GM18861 (cell line): Measurements from ENCODE around the gene NHERF1.

Experiments used
- ATAC-seq: cut with Tn5 transposase; IDR thresholded peaks from one replicate; pipeline ENCODE4 v1.9.1; 2021; ENCODE audit not compliant: unreplicated experiment

Gene NHERF1

DNA sequence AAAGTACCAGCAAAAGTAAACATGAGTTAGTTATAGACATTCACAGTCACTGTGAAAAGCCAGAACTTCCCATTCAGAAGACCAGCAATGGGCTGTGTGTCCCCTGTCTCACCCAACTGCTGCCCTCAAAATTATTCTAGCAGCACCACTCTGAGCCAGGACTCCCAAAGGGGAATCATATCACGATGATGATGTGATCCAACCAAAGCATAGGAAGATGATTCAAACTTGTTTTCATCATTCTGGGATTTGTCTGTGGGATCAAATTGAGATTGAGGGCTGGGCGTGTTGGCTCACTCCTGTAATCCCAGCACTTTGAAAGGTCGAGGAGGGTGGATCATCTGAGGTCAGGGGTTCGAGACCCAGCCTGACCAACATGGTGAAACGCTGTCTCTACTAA lies 34.1 kb downstream of the NHERF1 start:
- ATAC-seq: no peak

DNA sequence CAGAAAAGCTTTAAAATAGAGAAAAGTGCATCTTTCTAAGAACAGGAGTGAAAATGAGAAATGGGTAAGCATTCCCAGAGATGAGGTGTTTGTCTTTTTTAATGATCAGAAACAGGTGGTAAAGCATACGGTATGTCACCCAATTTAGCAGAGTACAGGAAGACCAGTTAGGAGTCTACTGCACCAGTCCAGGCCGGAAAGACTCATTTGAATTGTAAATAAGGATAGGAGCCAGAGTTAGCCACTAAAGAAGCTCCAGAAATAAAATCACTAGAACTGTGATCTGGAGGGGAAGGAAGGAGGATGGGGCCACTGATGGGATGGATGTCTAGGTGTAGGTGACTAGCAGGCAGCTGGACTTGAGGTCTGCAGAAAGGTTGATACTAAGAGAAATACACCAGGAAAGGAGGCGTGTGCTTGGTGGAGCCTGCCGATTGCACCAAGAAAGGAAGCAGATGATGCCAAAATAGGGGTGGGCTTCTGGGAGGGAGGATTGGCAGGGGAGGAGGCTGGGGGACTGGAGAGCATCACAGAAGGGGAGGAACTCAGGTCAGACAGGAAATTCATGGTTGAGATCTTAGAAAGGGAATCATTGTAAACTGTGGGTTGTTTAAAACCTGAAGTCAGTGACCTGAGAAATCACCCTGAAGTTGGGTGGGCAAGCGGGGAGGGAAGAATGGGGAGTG lies 35.8 kb downstream of the NHERF1 start:
- ATAC-seq: no peak

GRCh38 chr17:74785096-74785980 lies 36.9 kb downstream of the NHERF1 start:
- no peak for ATAC-seq

DNA sequence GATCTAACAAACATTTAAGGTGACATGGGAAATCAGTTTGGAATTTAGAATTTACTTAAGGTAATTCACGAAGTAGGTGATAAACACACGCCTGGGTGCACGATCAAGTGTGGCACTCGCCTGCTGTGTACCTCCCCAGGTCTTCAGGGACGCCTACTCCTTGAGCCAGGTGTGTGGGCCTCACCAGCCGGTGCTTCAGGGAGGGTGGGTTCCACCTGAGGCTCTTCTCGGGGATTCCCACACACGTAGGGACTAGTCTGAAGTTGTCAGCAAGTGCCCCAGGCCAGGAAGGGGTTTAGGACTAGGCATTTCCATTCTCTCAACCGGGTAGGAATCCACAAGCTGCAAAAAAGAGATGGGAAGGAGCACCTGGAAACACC lies 37.5 kb downstream of the NHERF1 start:
- ATAC-seq: no peak

GRCh38 chr17:74786431-74787055 lies 38.1 kb downstream of the NHERF1 start:
- no peak for ATAC-seq

DNA sequence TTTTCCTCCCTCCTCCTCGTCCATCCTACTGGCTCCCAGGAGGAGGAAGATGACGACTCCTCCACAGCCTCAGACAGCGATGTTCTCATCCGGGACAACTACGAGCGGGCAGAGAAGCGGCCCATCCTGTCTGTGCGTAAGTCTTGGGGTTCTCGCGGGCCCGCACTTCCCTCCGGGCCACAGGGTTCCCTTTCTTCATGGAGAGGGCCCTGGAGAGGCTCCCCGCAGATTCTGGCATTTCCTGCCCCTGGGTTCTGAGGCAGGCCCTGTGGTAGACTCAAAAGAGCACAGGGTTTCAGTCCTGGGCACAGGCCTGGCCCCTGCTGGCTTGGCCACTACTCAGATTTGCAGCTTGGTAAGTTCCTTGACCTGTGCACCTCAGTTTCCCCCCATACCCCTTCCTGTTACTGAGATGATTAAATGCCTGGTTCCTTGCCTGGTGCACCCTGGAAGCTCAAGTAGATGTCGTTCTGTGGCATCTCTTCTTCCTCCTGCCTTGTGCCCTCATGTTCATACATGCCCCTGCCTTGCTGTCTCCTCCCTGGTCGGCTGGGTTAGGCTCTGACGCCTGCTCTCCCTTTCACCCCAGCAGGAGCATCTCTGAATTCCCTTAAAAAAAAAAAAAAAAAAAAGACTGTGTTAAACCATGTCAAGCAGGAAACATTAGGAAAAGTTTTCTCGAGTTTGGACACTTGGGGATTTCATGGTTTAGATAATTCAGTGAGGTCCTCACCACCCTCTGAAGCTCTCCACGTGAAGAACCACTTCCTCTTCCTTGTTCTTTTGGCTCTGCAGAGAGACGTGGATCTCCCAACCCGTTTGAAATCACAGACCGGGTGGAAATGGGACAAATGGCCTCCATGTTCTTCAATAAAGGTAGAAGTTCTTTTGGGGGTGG lies 42.0 kb downstream of the NHERF1 start:
- ATAC-seq: no peak

DNA sequence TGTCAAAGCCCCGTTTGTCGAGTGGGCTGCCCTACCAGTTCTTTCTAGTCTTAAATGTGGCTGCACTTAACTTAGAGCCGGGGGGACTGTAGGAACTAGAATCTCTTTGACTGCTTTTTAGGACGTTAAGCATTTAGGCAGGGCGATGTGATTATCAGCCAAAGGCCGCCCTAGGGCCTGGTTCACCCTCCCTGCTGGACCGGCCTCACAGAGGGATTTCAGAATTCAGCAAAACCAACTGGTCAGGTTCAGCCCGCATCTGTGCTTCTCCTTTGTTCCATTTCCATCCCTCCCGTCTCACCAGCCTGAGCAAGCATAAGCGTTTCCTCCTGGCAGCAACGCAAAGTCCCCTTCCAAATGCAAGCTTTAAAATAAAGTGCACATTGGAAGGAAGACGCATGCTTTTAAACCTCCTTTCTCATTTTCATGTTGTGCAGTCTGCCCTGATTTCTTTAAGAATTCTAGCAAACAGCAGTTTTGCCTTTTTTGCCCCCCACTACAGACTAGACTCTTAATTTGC lies 44.2 kb downstream of the NHERF1 start:
- ATAC-seq: no peak

DNA sequence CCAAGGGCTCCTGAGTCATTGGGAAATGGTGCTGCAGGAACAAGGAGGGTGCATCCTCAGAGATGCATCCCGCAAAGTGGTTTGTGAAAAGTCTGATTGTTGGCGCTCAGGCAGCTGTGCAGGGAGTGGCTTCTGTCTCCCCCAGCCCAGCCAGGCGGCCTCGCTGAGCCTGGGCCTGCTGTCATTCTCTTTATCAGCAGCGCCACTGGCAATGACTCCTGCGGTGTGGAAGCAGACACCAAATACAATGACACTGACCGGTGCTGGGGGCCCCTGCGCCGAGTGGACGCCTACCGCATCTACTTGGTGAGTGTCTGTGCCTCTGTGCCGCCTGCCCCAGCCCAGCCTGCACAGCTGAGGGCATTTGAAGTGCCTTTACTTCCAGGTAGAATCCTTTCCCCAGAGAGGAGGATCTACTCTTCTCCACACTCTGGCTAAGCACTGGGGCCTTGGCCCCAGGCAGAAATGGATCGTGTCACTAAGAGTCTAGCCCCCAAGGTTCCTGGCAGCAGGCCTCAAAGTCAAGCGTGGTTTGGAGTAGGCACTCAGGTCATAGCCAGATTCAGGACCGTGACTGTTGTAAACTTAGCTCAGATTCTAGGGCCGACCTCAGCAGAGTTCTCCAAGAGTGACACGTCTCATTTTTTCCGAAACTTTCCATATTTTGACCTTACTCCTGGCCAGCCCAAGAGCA lies 47.0 kb downstream of the NHERF1 start:
- no peak for ATAC-seq

DNA sequence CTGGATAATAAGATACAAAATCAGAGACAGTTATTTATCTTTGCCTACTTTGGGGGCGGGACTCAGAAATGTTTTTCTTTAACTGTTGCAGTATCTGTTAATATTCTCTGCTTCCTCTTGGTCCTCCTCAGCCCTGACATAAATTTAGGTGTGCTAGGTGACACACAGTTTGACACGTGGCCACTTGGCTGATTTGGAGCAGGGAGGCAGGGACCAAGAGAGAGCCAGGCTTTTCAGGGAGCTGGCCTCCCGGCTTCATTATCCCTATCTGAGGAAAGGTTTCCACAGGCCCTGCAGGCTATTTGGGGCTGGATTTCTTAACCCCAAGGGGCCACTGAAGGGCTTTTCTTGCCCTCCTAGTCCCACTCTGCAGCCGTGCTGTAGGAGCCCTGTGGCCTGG lies 47.8 kb downstream of the NHERF1 start:
- no peak for ATAC-seq

GRCh38 chr17:74796866-74797265 lies 48.4 kb downstream of the NHERF1 start:
- ATAC-seq: no peak

- no peak for ATAC-seq
Measured at GRCh38 chr17:74797824-74798223, 49.4 kb downstream of the NHERF1 start.

DNA sequence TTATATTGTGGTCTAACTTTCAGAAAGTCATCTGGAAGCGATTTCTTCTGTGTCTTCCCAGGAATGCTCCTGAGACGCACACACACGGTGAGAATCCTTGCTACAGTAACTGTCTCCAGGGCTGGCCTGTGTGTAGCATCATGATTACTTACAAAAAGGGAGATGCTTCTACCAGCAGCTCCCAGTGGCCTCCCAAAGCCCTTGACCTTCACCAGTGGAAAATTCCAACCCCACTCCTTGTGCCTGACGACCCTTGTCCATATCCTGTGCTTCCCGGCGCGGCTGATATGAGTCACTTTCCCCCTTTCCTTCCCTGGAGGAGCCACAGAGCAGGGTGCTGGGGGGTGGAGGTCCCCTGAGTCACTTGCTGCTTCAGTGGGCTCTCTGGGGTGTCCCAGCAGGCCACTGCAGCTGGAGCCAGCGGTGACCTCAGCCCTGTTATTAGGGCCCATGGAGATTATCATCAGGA lies 49.8 kb downstream of the NHERF1 start:
- ATAC-seq: no peak

- ATAC-seq: no peak
Measured at GRCh38 chr17:74799097-74799496, 50.7 kb downstream of the NHERF1 start.

DNA sequence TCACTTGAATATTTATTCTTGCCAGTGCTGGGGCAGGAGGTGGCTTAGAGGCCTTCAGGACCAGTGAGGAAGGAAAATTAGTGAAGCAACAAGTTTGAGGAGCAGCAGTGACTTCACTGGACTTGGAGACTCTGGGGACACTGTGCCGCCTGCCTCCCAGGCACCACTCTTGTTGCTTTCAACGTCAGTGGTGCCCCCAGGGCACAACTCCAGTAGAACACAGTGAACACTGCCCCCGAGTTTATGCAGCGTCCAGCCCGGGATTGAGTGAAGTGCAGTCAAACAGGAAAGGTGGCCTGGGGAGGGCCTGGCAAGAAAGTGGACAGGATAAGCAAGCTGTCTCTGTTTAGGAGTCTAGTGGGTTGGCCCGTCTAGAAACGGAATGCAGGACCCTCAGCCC lies 52.1 kb downstream of the NHERF1 start:
- ATAC-seq: no peak

- ATAC-seq: no peak
Measured at GRCh38 chr17:74801896-74802295, 53.5 kb downstream of the NHERF1 start.

DNA sequence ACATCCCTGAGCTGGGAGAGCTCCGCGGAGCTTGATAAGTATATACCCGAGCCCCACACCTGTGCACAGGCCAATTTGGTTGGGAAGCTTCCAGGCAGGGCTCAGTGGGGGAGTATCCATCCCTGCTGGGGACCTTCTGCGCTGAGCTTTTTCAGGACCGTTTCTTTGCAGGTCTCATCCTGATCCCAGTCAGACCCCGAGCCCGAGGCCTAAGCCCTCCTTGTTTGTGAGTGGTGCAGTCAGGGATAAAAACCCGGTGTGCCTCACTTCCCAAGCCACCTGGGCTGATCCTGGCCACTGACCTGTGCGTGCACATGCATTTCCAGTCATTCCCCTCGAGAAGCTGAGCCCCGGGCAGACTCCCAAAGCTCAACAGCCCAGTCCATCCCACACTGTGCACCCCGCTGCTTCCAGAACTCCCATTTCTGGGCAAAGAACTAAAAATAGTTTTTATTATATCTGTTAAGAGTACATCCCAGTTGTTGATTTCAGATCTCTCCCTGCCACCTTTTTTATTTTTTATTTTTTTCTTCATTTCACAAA lies 55.0 kb downstream of the NHERF1 start:
- ATAC-seq: no peak

DNA sequence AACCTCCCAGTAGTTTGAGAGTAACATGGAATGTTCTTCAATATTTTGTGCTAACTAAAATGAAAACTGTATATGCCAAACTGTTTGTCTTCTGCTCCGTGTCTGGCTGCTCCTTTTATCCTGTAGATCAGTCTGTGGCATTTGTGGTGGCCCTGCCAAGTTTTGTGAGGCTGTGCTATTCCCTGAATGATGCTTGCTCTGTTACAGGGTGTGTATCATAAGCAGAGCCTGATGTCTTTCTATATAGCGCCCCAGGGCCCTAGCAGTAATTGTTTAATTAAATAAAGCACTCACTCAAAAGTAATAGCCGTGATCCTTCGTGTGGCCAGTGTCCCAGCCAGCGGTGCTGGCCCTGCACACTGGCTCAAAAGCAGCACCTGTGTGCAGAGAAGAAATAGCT lies 55.5 kb downstream of the NHERF1 start:
- ATAC-seq: no peak

GRCh38 chr17:74804683-74805082 lies 56.3 kb downstream of the NHERF1 start:
- no peak for ATAC-seq

- ATAC-seq: no peak
Measured at GRCh38 chr17:74805591-74805991, 57.2 kb downstream of the NHERF1 start.

GRCh38 chr17:74806334-74806733 lies 57.9 kb downstream of the NHERF1 start:
- no peak for ATAC-seq
